NCI-H2107 (cell line): ENCODE results near the gene OASL.
A peak's percentile ranks its signal among the peaks of the same experiment; 100 is the strongest.

Source experiments
- DNase-seq: peaks from one replicate; lab custom pipeline; 2025; lab: John Stamatoyannopoulos, UW

OASL gene

DNA sequence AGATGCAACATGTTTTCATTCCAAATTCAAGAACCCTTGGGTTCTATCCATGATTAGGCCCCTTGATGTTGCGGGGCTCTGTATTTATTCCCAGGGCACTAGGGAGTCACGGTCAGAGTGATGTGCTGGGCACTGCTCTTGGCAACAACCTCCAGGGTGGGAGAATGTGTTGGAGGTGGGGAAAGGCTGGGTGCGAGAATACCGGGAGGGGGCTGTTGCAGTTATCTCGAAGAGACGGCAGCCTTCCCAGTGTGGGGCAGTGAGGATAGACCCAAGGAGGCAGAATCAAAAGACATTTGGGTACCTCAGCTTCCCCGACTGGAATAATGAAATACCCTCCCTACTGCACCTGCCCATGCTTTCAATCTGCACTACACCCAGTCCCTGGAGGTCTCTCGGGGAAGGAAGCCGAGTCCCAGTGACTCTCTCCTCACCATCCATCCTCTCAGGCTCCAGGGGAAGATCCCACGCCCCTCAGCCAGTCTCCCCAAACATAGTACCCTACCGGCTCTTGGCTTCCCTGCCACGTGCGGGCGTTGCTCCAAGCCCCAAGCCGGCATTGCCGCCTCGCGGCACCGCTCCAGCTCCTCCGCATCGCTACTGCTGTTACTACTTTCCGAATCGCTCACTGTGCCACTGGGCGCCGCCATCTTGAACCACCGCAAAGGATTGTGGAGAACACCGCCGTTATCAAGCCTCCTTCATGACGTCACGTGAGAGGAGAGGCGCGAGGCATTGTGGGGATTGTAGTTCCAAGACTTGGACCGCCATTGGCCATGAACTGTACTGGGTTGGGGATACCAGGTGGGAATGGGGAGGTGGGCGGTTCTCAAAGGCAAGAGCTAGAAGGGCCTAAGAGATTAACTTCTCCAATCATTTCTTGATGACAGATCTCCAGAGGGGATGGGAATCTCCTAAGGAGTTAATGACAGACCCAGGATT, 22.9 kb downstream of the OASL start, which contains the start of gene C12orf43:
C12orf43 (minus strand) TSS at position 663 of the 942 bp plus-strand sequence; CDS start at position 650, 13 bp downstream.
- DNase-seq, result peak; percentile 97

- no peak for DNase-seq
Observed at GRCh38 chr12:121013715-121014114, 25.3 kb downstream of the OASL start.

- no peak for DNase-seq
Observed at GRCh38 chr12:121011820-121012219, 27.2 kb downstream of the OASL start.

GRCh38 chr12:121010860-121011259, 28.2 kb downstream of the OASL start:
- DNase-seq, result no peak

- DNase-seq, result peak; percentile 41
Observed at GRCh38 chr12:121009741-121010140, 29.3 kb downstream of the OASL start.

DNA sequence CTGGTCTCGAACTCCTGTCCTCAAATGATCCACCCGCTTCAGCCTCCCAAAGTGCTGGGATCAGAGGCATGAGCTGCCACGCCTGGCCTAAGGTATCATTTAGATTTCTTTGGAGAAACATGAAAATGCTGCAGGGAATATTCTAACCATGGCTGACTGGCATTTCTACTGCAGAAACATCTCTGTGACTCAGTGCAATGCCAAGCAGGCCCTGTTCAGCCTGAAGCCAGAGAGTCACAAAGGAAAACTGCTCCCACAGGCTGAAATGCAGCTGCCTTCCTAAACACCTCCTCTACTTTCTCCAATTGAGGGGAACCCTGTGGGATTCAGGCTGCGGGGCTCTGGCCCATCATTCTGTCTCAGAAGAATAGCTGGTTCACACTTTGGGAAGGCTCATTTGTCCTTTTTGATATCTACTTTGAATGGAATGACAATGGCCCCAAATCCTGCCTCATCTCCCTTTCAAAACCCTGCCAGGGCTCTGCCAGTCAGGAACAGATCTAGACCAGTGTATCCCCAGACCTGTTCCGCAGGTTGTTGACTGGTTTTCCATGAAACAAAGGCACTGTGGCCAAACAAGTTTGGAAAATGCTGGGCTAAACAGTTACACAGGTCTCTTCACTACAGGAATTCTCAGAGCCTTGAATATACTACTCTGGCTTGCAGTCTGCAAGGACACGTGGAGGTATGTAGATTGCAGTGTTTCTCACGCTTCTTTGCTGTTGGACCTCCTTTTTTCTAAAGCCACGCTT, 30.5 kb downstream of the OASL start:
- no peak for DNase-seq

- DNase-seq, result no peak
Observed at GRCh38 chr12:121005346-121005815, 33.7 kb downstream of the OASL start.

DNA sequence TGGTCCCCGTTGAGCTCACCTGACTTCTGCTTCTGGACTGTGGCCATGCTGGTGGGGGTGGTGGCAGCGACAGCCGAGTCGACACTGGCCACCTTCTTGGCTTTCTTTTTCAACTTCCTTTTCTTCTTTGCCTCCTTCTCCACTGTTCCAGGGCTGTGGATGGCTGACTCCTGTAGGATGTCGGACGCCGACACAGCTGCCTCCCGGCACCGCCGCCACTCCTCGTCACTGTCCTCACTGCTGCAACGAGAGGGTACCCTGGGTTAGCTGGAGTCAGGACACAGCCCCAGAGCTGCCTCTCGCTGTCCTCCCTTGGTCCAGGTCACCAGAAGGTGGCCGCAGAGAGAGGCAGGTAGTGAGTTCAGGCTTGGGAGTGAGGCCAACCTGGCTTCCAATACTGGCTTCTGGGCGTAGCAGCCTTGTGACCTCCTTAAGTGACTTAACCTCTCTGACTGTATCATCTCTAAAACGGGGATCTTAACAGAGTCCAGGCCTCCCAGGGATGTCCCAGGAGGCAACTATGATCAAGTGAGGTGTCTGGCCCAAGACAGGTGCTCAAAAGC, 34.7 kb downstream of the OASL start:
- no peak for DNase-seq

GRCh38 chr12:121003650-121004049, 35.4 kb downstream of the OASL start:
- no peak for DNase-seq

- no peak for DNase-seq
Observed at GRCh38 chr12:121001841-121002483, 37.1 kb downstream of the OASL start.

- DNase-seq, result no peak
Observed at GRCh38 chr12:121001060-121001459, 38.0 kb downstream of the OASL start.

DNA sequence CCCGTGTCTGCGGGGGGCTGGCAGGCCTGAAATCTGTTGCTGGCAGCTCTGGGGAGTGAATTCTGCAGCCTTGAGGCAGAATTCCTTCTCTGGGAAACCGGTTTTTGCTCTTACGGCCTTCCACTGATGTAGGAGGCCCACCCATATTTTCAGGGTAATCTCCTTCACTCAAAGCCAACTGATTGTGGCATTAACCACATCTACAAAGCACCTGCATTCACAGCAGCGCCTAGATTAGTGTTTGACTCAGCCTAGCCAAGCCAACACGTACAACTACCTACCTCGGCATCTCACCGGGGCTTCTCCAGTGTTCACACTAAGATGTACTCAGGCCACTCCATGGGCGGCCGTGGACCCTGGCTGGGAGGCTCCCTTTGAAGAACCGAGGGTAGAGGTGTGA, 38.5 kb downstream of the OASL start:
- DNase-seq, result no peak

DNA sequence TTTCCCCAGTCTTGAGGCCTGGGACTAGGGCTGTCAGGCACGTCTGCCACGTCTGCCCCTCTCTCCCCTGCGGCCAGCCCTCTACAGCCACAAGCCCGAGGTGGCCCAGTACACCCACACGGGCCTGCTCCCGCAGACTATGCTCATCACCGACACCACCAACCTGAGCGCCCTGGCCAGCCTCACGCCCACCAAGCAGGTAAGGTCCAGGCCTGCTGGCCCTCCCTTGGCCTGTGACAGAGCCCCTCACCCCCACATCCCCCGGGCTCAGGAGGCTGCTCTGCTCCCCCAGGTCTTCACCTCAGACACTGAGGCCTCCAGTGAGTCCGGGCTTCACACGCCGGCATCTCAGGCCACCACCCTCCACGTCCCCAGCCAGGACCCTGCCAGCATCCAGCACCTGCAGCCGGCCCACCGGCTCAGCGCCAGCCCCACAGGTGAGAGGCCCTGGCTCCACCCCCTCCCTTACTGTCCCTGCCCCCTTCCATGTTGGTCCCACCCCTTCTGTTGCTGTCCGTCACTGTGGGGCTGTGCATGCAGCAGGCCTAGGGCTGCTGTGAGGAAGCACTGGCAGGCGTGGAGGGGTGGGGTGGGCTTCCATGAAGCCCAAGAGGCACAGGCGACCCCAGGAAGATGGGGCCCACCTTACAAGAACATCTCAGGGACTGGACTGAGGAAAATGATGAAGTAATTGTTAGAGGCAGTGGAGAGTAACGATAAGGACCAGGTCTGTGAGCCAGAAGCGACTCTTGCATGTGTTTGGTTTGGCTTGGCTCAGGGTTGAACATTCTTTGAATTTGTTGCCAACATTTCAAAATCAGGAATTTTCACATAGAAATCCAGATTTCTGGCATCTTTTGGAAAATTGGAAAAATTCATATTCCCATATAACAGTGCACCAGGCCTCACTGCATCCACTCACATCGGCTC, 39.6 kb downstream of the OASL start:
- DNase-seq, result no peak

DNA sequence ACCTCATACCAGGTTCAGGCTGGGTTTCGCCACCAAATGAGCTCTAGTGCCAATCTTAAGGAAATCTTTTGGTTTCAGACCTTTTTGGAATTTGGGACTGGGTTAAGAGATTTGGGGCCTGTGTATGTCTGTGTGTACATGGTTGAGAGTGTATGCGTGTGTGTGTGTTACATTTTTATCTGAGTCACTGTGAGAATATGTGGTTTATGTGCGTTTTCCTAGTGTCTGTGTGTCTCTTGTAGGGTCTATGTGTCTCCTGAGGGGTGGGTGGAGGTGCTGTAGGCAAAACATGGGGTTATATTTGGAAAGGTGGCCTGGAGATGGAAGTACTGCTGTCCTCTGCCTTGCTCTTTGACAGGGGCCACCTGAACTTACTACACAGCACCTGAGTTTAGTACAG, 40.6 kb downstream of the OASL start:
- DNase-seq, result no peak

DNA sequence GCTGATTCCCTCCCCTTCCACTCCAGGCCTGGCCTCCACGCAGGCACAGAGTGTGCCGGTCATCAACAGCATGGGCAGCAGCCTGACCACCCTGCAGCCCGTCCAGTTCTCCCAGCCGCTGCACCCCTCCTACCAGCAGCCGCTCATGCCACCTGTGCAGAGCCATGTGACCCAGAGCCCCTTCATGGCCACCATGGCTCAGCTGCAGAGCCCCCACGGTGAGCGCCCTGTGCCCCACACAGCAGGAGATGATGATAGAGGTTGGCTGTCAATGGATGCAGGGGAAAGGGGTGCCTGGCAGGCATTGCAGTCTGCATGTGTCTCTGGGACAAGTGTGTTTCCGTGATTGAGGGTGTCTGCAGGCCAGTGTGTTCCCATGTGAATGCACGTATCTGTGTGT, 41.6 kb downstream of the OASL start:
- no peak for DNase-seq

- no peak for DNase-seq
Observed at GRCh38 chr12:120996133-120996746, 42.8 kb downstream of the OASL start.

- DNase-seq, result no peak
Observed at GRCh38 chr12:120994589-120995337, 44.3 kb downstream of the OASL start.

- DNase-seq, result no peak
Observed at GRCh38 chr12:120994059-120994458, 45.0 kb downstream of the OASL start.

GRCh38 chr12:120993496-120993895, 45.5 kb downstream of the OASL start:
- DNase-seq, result no peak

DNA sequence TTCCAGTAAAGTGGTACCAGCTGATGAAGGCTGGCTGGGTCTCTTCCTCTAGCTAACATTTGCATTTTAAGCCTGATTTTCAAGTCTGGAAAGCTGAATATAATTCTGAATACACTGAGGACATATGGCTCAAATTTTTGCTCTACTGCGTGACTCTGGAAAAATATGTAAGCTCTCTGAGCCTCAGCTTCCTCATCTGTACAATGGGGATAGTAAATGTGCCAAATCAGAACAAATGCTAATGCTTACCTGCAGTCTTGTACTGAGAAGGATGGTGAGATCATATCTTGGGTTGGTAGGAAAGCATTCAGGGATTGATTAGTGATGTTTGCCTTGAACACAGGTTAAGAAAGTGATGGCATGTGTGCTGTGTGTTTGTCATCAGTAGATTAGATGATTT, 46.1 kb downstream of the OASL start:
- DNase-seq, result no peak
